Colonic mucosa (tissue), 4 donors: Measurements from ENCODE around the gene PNPLA5. TPM values are rescaled to one million over a fixed set of nuclear protein-coding genes. Genes with fewer than 3 reads are reported as not detected.

Experiments
- DNase-seq: peaks from one replicate; pipeline ENCODE4 v3.0.0-alpha.2; 2020
- H3K27ac ChIP-seq: fragments of 200-600 bp; one replicate; pipeline ENCODE4 v1.8.0; 2021
- H3K27me3 ChIP-seq: fragments of 200-600 bp; one replicate; pipeline ENCODE4 v1.8.0; 2021
- H3K36me3 ChIP-seq: fragments of 200-600 bp; one replicate; pipeline ENCODE4 v1.8.0; 2021
- H3K4me1 ChIP-seq: fragments of 200-600 bp; one replicate; pipeline ENCODE4 v1.8.0; 2021; ENCODE audit warnings: mild to moderate bottlenecking
- H3K4me3 ChIP-seq: fragments of 200-600 bp; one replicate; pipeline ENCODE4 v1.8.0; 2021
- H3K9ac ChIP-seq, 2 donors: one replicate each; pipeline ENCODE4 v1.7.0; 2013; ENCODE audit warnings: control low read depth in 2 of 2, low read depth in 2 of 2, low read length in 2 of 2
- H3K9me3 ChIP-seq: fragments of 200-600 bp; one replicate; pipeline ENCODE4 v1.8.0; 2021
- CTCF ChIP-seq: fragments of 200-600 bp; IDR thresholded peaks from one replicate; pipeline ENCODE4 v1.8.0; 2022; ENCODE audit warnings: antibody characterized with exemption, mild to moderate bottlenecking
- intact Hi-C: fragments of 100-400 bp; cut with DNase I; formaldehyde crosslinking; loops from one replicate; pipeline ENCODE4 v1.14.1; 2022
- total RNA-seq, 2 donors: library from RNA; stranded (reverse); fragmentation: NEBNext Ultra II Directional in 1 of 2; extraction: Animal tissue kit (Norgen Biotek cat#: 25700) in 1 of 2; gene quantifications; one replicate each; pipeline ENCODE4 v1.2.1, GENCODE V29; 2021
- donor health status: healthy.
- donor health status: DM: no; HTN: no; CAD: no.
- donor health status: DM: no; HTN: no; CAD: no.

The PNPLA5 gene
- total RNA-seq, 2 donors from 2014 or later, result not detected

GRCh38 chr22:43888740-43889139 lies 3.1 kb downstream of the PNPLA5 start:
- no peak for DNase-seq
- Histone ChIP-seq H3K4me3 (no peak overlapping the region), H3K4me1 (no peaks in the 10 kb centered on the region), H3K36me3 (no peaks in the 10 kb centered on the region), H3K9me3 (no peaks in the 10 kb centered on the region), H3K27me3 (peaks cover 16% of the 10 kb centered on the region), H3K27ac (no peak overlapping the region), H3K9ac (no peak overlapping the region)
- TF ChIP-seq CTCF, result no peak
- intact Hi-C loops, result no loop called here

- no peak overlapping the region for H3K9ac ChIP-seq
- no peak for DNase-seq
- no peak overlapping the region for H3K27ac ChIP-seq
- intact Hi-C loops, result no loop called here
- no peaks in the 10 kb centered on the region for H3K9me3 ChIP-seq
- no peaks in the 10 kb centered on the region for H3K36me3 ChIP-seq
- TF ChIP-seq CTCF, result no peak
- peaks cover 16% of the 10 kb centered on the region for H3K27me3 ChIP-seq
- no peak overlapping the region for H3K4me3 ChIP-seq
- H3K4me1 ChIP-seq, result no peaks in the 10 kb centered on the region
Measured at GRCh38 chr22:43887391-43887790, 4.4 kb downstream of the PNPLA5 start.

GRCh38 chr22:43886231-43886630 lies 5.6 kb downstream of the PNPLA5 start:
- DNase-seq, result no peak
- H3K27ac ChIP-seq, result no peak overlapping the region
- no peaks in the 10 kb centered on the region for H3K9me3 ChIP-seq
- no peak overlapping the region for H3K9ac ChIP-seq
- no peak for TF ChIP-seq CTCF
- no peaks in the 10 kb centered on the region for H3K36me3 ChIP-seq
- H3K4me1 ChIP-seq, result no peaks in the 10 kb centered on the region
- H3K27me3 ChIP-seq, result peaks cover 7% of the 10 kb centered on the region
- intact Hi-C loops, result no loop called here
- no peak overlapping the region for H3K4me3 ChIP-seq

GRCh38 chr22:43885786-43886185 lies 6.0 kb downstream of the PNPLA5 start:
- Histone ChIP-seq H3K4me1 (no peaks in the 10 kb centered on the region), H3K4me3 (no peak overlapping the region), H3K36me3 (no peaks in the 10 kb centered on the region), H3K9me3 (no peaks in the 10 kb centered on the region), H3K27me3 (peaks cover 2% of the 10 kb centered on the region), H3K27ac (no peak overlapping the region), H3K9ac (no peak overlapping the region)
- intact Hi-C loops, result no loop called here
- TF ChIP-seq CTCF, result no peak
- no peak for DNase-seq

GRCh38 chr22:43885319-43885671 lies 6.5 kb downstream of the PNPLA5 start:
- DNase-seq, result no peak
- Histone ChIP-seq H3K27me3 (no peaks in the 10 kb centered on the region), H3K9ac (no peak overlapping the region), H3K27ac (no peak overlapping the region), H3K4me1 (no peaks in the 10 kb centered on the region), H3K36me3 (no peaks in the 10 kb centered on the region), H3K9me3 (no peaks in the 10 kb centered on the region), H3K4me3 (no peak overlapping the region)
- intact Hi-C loops, result no loop called here
- TF ChIP-seq CTCF, result peak; percentile 20
